IPS-NIHi7 (cell line): ENCODE measurements around the gene COMMD7.

Experiments
- DNase-seq: peaks from one replicate; pipeline ENCODE4 v3.0.0; 2012; ENCODE audit warnings: mixed read lengths; ENCODE audit errors: extremely low spot score

Gene COMMD7

DNA sequence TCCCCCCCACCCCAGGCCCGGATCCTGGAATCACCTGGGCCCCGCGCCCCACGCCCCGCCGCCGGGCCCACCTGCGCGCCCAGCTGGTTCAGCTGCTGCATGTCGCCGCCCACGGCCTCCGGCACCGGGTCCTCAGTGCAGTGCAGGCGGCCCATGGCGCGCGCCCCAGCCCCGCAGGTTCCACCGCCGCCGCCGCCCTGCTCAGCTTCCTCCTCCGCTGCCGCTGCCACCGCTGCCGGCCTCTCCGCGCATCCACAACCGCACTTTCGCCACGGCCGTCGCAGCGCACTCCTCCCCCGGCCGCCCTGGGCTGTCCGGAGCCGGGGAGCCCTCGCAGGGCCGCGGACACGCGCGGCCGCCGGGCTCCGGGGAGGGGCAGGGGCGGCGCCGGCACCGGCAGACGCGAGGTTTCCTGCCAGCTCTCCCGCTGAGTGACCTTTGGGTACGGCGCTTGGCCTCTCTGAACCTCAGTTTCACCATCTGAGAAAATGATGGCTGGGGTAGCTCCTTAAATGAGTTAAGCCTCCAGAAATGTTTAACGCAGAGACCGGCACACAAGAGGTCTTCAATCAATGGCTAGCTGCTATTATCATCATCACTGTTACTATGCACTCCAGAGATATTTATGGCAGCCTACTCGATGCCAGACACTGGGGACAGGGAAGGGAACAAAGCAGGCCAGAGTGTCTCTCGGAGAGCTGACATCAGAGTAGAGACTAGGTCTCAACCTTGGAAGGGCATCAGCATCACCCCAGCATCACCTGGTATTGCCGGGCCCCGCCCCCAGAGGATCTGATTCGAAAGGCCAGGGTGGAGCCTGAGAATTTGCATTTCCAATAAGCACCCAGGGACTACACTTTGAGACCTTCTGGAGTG is at the start of gene COMMD7:
Gene COMMD7 (minus strand): TSS at position 231 of the 876 bp plus-strand sequence. CDS start 76 bp downstream, at position 155.
- peak; percentile 60 for DNase-seq

GRCh38 chr20:32792731-32793458 is 49.6 kb upstream of the COMMD7 start:
- DNase-seq, result no peak

GRCh38 chr20:32792316-32792715 is 49.0 kb upstream of the COMMD7 start:
- peak; percentile 36 for DNase-seq

DNA sequence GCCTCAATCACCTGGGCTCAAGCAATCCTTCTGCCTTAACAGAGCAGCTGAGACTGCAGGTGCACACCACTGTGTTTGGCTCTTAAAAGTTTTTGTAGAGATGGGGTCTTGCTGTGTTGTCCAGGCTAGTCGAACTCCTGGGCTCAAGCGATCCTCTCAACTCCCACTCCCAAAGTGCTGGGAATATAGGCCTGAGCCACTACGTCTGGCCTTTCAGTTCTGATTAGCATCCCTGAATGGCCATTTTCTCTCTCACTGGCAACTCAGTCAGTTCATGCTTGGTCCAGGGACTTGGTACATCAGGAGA is 47.4 kb upstream of the COMMD7 start:
- DNase-seq, result no peak

GRCh38 chr20:32789896-32790750 is 46.9 kb upstream of the COMMD7 start:
- peak; percentile 91 for DNase-seq

GRCh38 chr20:32787168-32787567 is 43.9 kb upstream of the COMMD7 start:
- DNase-seq, result no peak

- no peak for DNase-seq
Measured at GRCh38 chr20:32786059-32786760, 42.9 kb upstream of the COMMD7 start.

- DNase-seq, result no peak
Measured at GRCh38 chr20:32784369-32785080, 41.3 kb upstream of the COMMD7 start.

GRCh38 chr20:32780749-32781655 is 37.7 kb upstream of the COMMD7 start:
- DNase-seq, result no peak

DNA sequence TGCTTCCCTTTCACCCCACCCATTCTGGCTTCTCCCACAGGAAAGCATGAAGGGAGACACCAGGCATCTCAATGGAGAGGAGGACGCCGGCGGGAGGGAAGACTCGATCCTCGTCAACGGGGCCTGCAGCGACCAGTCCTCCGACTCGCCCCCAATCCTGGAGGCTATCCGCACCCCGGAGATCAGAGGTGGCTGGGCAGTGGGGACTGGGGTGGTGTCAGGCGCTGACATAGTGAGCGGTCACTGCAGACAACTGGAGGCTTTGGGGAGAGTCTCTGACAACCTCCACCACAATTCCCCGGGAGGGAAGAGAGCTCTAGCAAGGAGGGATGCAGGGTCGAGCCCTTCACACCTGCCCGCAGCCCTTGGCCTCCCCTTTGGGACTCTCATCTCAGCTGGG is 37.0 kb upstream of the COMMD7 start:
- no peak for DNase-seq

- DNase-seq, result peak; percentile 65
Measured at GRCh38 chr20:32779500-32780211, 36.4 kb upstream of the COMMD7 start.

GRCh38 chr20:32777177-32777956 is 34.1 kb upstream of the COMMD7 start:
- DNase-seq, result no peak

- no peak for DNase-seq
Measured at GRCh38 chr20:32775336-32775991, 32.2 kb upstream of the COMMD7 start.

DNA sequence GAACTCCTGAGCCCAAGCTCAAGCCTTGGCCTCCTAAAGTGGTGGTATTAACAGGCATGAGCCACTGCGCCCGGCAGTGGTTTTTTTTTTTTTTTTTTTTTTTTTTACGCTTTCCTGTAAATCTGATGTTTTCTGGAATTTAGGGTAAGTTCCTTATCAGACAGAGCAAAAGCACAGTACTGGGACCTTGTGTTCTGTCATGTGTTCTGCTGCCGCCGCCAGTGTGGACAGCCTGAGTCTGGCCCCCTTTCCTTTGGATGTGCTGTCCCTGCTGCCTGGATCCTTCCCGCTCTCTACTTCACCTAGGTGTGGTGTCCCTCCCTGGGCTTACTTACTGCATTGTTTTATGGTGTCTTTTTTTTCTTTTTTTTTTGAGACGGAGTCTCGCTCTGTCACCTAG is 30.6 kb upstream of the COMMD7 start:
- DNase-seq, result no peak

DNA sequence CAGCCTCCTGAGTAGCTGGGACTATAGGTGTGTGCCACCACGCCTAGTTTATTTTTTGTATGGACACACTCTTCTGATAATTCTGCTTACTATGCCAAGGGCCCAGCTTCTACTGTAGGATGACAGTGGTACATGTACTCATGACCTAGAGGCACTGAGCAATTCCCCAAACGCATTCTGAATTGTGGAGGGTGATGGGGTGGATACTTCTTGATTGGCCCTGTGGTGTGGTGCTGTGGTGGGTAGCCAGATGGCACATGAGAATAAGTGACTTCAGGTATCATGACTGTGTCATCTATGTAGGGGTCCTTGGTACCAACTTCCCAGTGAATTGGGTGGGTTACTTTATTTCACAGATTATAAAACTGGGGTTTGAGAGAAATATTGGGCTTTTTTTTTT is 30.0 kb upstream of the COMMD7 start:
- no peak for DNase-seq

GRCh38 chr20:32772046-32772445 is 28.8 kb upstream of the COMMD7 start:
- no peak for DNase-seq

- no peak for DNase-seq
Measured at GRCh38 chr20:32767418-32768198, 24.3 kb upstream of the COMMD7 start.
